Heart right ventricle (tissue), 16 donors: Measurements from ENCODE around the gene TOMM34. TPM values are rescaled to one million over a fixed set of nuclear protein-coding genes. Genes with fewer than 3 reads are reported as not detected.

Experiments used
- ATAC-seq, 8 donors: fragments of 200-7000 bp; cut with Tn5 transposase; one replicate each; pipeline ENCODE4 v1.9.1; 2020; ENCODE audit warnings: mild to moderate bottlenecking in 8 of 8, moderate library complexity in 8 of 8, moderate number of reproducible peaks in 1 of 8
- DNase-seq, 2 donors: peaks; one replicate each; pipeline ENCODE4 v3.0.0-alpha.2; 2020
- H3K27ac ChIP-seq, 10 donors: fragments of 200-600 bp; sonication (generic) in 2 of 10; one replicate each; pipeline versions ENCODE4 v1.5.0 to v1.8.0; 2020 to 2022; ENCODE audit warnings: mild to moderate bottlenecking in 3 of 10
- H3K27me3 ChIP-seq, 7 donors: fragments of 200-600 bp; one replicate each; pipeline ENCODE4 v1.8.0; 2021 to 2022; ENCODE audit warnings: mild to moderate bottlenecking in 2 of 7
- H3K36me3 ChIP-seq, 9 donors: fragments of 200-600 bp; sonication (generic) in 1 of 9; one replicate each; pipeline versions ENCODE4 v1.5.0 to v1.8.0; 2020 to 2022; ENCODE audit warnings: mild to moderate bottlenecking in 2 of 9
- H3K4me1 ChIP-seq, 9 donors: fragments of 200-600 bp; sonication (generic) in 1 of 9; one replicate each; pipeline versions ENCODE4 v1.5.0 to v1.8.0; 2020 to 2022; ENCODE audit warnings: mild to moderate bottlenecking in 4 of 9
- H3K4me3 ChIP-seq, 10 donors: fragments of 200-600 bp; sonication (generic) in 2 of 10; one replicate each; pipeline versions ENCODE4 v1.5.0 to v1.8.0; 2020 to 2022; ENCODE audit warnings: mild to moderate bottlenecking in 7 of 10, moderate library complexity in 2 of 10
- H3K9me3 ChIP-seq, 11 donors: fragments of 200-600 bp in 10 of 11; sonication (generic) in 2 of 11; one replicate each; pipeline versions ENCODE4 v1.5.0 to v1.8.0; 2013 to 2022; ENCODE audit warnings: mild to moderate bottlenecking in 2 of 11, control low read depth in 1 of 11, moderate library complexity in 1 of 11
- WGBS, 2 donors: extraction: QIAGEN DNeasy Blood & Tissue Kit; methylation state at CpG; one replicate each; pipeline ENCODE4 v1.1.7; 2013; ENCODE audit warnings: inconsistent platforms in 1 of 2; 5-methylcytosine and 5-hydroxymethylcytosine counted together
- intact Hi-C, 10 donors: fragments of 100-400 bp; cut with DNase I; formaldehyde crosslinking; loops; one replicate each; pipeline versions ENCODE4 v1.11.1 to v1.14.2; 2022
- polyA plus RNA-seq, 2 donors: library from polyadenylated mRNA; stranded (reverse); fragments of 200-250 nt; gene quantifications; one replicate each; pipeline ENCODE4 v1.2.3, GENCODE V29; 2013
- total RNA-seq, 10 donors: library from RNA; stranded (reverse); fragmentation: NEBNext Ultra II Directional in 3 of 10; extraction: Animal tissue kit (Norgen Biotek cat#: 25700) in 3 of 10; gene quantifications; one replicate each; pipeline versions ENCODE4 v1.2.1 to v1.2.4, GENCODE V29; 2021 to 2023
- TF ChIP-seq, protein P1 (sequence below), 9 donors: fragments of 200-600 bp; sonication (generic) in 2 of 9; IDR thresholded peaks; one replicate each; pipeline versions ENCODE4 v1.5.0 to v1.8.0; 2021 to 2022; ENCODE audit warnings: antibody characterized with exemption in 9 of 9, mild to moderate bottlenecking in 5 of 9, moderate library complexity in 1 of 9
- donor health status: Arrhythmogenic right ventricular cardiomyopathy.
- donor health status: ischemic (EF 13 %, LVEDD 7.1; RV severe dilation, severe dysfunction).
- donor health status: healthy with polysubstance abuse.
- donor health status: DM: no; HTN: yes; CAD: no.
- donor health status: DM: no; HTN: no; CAD: no.
- donor health status: ischemic (EF 25% LVEDD 6.9; RV normal size, moderate dysfunction).
- donor health status: ischemic (EF 25% LVEDD 5.7; RV mildly dilated, moderate dysfunction).
- donor health status: healthy.
- donor health status: DM: yes; HTN: yes; CAD: no.
- donor health status: Ischemic cardiomyopathy.
- donor health status: ischemic (EF 35%, LVEDD 5.7; RV mildly dilated, moderate dysfunction).
- donor health status: nonischemic (EF 11% LVEDD 7.7; RV severe dilation, severe dysfunction).
- donor health status: DM: yes; HTN: yes; CAD: no.
- donor health status: PGD.
- donor health status: ischemic (EF 29% LVEDD 5.4; RV normal size, mild dysfunction).
- donor health status: nonischemic (EF 23%, LVEDD 6.1; RV moderate dilation, normal function).

TOMM34 gene
- total and polyA plus RNA-seq, 12 donors = 3.4 to 21.2 (median 10.3) TPM

DNA sequence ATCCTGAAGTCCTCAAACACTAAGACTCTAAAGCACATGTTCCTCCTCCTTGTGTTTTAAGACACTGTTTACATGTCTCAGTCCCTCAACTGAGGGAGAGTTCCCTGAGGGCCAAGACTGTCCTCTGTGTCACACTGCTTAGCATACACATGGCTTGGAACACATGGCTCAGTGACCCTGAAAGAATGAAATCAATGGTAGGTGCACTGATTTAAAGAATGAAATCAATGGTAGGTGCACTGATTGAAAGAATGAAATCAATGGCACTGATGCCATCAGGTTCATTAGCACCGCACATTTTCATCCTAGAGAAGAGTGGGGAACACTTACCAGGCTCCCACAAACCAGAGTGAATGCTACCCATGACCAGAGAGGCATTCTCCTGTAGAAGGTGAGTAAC is 9.8 kb downstream of the TOMM34 start:
- ATAC-seq (no peak), DNase-seq (no peak)
- no peak overlapping the region for H3K4me3 ChIP-seq
- no peaks in the 10 kb centered on the region for H3K9me3 ChIP-seq
- no peak overlapping the region for H3K27ac ChIP-seq
- no peaks in the 10 kb centered on the region for H3K27me3 ChIP-seq
- TF ChIP-seq, protein P1, sequence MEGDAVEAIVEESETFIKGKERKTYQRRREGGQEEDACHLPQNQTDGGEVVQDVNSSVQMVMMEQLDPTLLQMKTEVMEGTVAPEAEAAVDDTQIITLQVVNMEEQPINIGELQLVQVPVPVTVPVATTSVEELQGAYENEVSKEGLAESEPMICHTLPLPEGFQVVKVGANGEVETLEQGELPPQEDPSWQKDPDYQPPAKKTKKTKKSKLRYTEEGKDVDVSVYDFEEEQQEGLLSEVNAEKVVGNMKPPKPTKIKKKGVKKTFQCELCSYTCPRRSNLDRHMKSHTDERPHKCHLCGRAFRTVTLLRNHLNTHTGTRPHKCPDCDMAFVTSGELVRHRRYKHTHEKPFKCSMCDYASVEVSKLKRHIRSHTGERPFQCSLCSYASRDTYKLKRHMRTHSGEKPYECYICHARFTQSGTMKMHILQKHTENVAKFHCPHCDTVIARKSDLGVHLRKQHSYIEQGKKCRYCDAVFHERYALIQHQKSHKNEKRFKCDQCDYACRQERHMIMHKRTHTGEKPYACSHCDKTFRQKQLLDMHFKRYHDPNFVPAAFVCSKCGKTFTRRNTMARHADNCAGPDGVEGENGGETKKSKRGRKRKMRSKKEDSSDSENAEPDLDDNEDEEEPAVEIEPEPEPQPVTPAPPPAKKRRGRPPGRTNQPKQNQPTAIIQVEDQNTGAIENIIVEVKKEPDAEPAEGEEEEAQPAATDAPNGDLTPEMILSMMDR (IDR thresholded peaks at IDR 0.05) = no peak
- WGBS, 2 donors = 91 to 100% methylated on average over 1 of the region's 1 CpG
- H3K4me1 ChIP-seq = peaks cover 0 to 6% (median 0%) of the 10 kb centered on the region in 9 donors
- peaks cover 0 to 100% (median 48%) of the 10 kb centered on the region in 9 donors for H3K36me3 ChIP-seq
- intact Hi-C loops = no loop called here

DNA sequence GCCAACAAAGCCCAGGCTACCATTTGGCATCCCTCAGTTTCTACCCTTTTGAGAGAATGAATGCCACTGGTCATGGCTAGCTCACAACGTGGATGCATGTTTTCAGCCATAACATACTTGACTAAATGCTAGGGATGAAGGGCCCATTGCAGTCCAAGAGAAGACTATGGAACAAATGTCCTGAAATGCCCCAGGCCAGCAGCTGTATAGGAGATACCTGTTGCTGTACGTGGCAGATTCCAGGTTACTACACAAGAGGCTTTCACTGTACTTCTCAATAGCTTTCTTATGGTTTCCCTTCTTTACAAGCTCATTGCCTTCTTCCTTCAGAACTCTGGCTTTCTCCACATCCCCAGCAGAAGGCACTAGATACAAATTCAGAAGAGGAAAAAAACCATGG is 11.7 kb downstream of the TOMM34 start:
- H3K4me3 ChIP-seq = no peak overlapping the region
- WGBS, 2 donors = 86 to 97% methylated on average over 2 of the region's 2 CpGs
- no peaks in the 10 kb centered on the region for H3K27me3 ChIP-seq
- ATAC-seq (no peak), DNase-seq (no peak)
- TF ChIP-seq, protein P1 (IDR thresholded peaks at IDR 0.05) = no peak
- H3K36me3 ChIP-seq = peaks cover 0 to 100% (median 39%) of the 10 kb centered on the region in 9 donors
- no peaks in the 10 kb centered on the region for H3K9me3 ChIP-seq
- intact Hi-C loops = no loop called here
- H3K4me1 ChIP-seq = peaks cover 0 to 6% (median 0%) of the 10 kb centered on the region in 9 donors
- H3K27ac ChIP-seq = no peak overlapping the region

DNA sequence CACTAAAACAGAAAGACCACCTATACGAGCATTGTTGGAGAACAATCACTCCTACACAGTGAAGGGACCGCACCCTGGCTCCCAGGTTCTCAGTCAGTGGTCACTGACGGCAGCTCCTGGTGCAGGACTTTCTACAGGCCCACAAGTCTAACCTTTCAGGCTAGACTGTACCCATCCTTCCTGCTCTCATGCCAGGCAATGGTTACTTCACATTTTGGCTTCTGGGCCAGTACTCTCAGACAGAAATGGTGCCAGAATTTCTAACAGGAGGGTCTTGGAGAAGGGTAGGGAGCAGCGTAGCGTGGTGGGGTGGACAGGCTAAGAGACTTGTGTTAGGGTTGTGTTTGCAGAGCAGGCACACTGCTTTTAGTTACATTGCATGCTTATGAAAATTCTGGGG is 12.1 kb downstream of the TOMM34 start:
- TF ChIP-seq, protein P1 (IDR thresholded peaks at IDR 0.05) = no peak
- Histone ChIP-seq H3K9me3 (no peaks in the 10 kb centered on the region), H3K4me3 (no peak overlapping the region), H3K27me3 (no peaks in the 10 kb centered on the region), H3K4me1 (peaks cover 0 to 6% (median 0%) of the 10 kb centered on the region in 9 donors), H3K27ac (no peak overlapping the region), H3K36me3 (peaks cover under 1 to 100% (median 41%) of the 10 kb centered on the region in 9 donors)
- no peak for DNase-seq
- no peak for ATAC-seq
- 91 to 92% methylated on average over 5 of the region's 5 CpGs for WGBS, 2 donors
- intact Hi-C loops = no loop called here

DNA sequence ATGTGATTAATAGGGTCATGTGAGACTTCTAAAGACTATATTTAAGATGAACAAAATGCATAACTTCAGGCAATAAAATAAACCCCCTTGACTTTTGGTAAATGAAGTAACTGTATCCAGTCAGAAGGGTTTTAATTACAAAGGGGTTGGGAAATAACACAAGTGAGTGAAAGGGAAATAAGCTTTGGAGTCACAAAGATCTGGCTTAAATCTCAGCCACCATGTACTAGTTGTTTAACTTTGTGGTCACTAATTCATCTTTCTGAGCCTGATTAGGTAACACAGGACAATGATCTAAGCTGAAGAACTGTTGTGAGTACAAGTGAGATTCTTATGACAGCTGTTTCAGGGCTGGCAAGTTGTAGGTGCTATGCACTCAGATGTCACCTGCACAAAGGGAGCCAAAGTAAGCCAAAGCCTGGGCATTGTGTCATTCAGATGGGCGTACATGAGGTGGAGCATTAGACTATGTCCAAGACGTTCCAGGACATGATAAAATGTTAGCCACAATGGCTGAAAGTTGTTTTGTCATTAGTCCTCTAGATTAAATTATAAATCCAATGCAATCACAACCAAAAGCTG is 13.8 kb downstream of the TOMM34 start:
- intact Hi-C loops = no loop called here
- Histone ChIP-seq H3K36me3 (peaks cover 7 to 100% (median 51%) of the 10 kb centered on the region in 9 donors), H3K27ac (no peak overlapping the region), H3K4me1 (peaks cover 0 to 6% (median 0%) of the 10 kb centered on the region in 9 donors), H3K9me3 (no peaks in the 10 kb centered on the region), H3K4me3 (no peak overlapping the region), H3K27me3 (no peaks in the 10 kb centered on the region)
- ATAC-seq = no peak
- DNase-seq = no peak
- WGBS, 2 donors = 80 to 87% methylated on average over 2 of the region's 2 CpGs
- TF ChIP-seq, protein P1 (IDR thresholded peaks at IDR 0.05) = no peak
